GM12891 (cell line): Measurements from ENCODE around the gene ACP7.

Experiments
- POLR2A ChIP-seq: IDR thresholded peaks from 2 replicates; pipeline ENCODE4 v1.6.1; 2011; ENCODE audit warnings: low read depth, low read length, control low read depth
- POLR2AphosphoS5 ChIP-seq: IDR thresholded peaks from 2 replicates; pipeline ENCODE4 v1.6.1; 2011; ENCODE audit warnings: low read depth, low read length, control low read depth
- POU2F2 ChIP-seq: IDR thresholded peaks from 2 replicates; pipeline ENCODE4 v1.6.1; 2011; ENCODE audit warnings: low read depth, mild to moderate bottlenecking, control low read depth, low read length, moderate library complexity
- SPI1 ChIP-seq: IDR thresholded peaks from 2 replicates; pipeline ENCODE4 v1.6.1; 2011; ENCODE audit warnings: low read depth, low read length, control low read depth
- TAF1 ChIP-seq: IDR thresholded peaks from 2 replicates; pipeline ENCODE4 v1.6.1; 2011; ENCODE audit warnings: low read depth, low read length, control low read depth

DNA sequence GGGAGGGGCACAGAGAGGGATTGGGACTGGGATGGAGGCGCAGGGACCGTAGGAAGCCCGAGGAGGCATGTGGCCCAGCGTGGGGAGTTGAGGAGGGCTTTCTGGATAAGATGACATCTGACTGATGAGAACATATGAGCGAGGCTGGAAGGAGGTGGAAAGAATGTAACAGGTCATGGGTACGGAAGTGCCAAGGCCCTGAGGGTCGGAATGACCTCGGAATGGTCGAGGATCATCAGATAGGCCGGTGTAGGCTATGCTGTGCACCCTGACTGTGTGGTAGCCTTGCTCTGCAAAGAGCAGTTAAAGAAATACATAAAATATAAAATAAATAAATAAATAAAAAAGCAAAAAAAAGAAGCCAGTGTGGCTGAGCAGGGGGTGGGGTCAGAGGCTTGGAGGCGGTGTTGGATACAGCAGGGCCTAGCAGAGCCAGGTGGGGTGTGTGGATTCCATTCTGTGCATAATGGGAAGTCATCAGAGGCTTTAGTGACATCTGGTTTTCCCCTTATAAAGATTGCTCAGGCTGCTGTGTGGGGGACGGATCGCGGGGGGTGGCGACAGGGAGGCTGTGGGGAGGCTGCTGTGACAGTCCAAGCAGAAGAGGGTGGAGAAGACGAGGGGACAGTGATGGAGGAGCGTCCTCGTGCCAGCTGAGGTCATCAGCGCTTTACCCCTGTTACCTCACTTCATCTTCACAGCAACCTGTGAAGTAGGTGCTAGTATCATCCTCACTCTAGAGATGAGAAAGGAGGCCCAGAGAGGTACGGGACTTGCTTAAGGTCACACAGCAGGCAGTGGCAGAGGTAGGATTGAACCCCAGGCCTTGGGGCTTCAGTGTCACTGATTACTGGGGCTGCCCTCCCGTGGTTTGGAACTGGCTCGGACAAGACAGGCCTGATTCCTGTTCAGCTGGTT is 46.4 kb downstream of the ACP7 start:
- TF ChIP-seq POLR2AphosphoS5 (no peak), POLR2A (no peak), SPI1 (no peak), POU2F2 (no peak), TAF1 (no peak)
